K562 (cell line): ENCODE measurements around the gene LITAF. TPM values are rescaled to one million over a fixed set of nuclear protein-coding genes. Genes with fewer than 3 reads are reported as not detected.

Experiments
- CBFA2T2 ChIP-seq: fragments of 450-650 bp; conservative IDR thresholded peaks from 2 replicates; pipeline ENCODE4 v1.6.1; 2017; ENCODE audit warnings: mild to moderate bottlenecking
- CREM ChIP-seq: IDR thresholded peaks from 2 replicates; pipeline ENCODE4 v1.6.1; 2014; ENCODE audit warnings: antibody characterized with exemption, low read depth
- RAD51 ChIP-seq: fragments of 450-650 bp; IDR thresholded peaks from 2 replicates; pipeline ENCODE4 v1.7.1; 2016; ENCODE audit warnings: low read depth, mild to moderate bottlenecking, borderline replicate concordance
- SRSF9 ChIP-seq: fragments of 200-400 bp; formaldehyde crosslinking; IDR thresholded peaks from 2 replicates; pipeline ENCODE4 v1.6.1; 2017; ENCODE audit warnings: low read depth, low read length, borderline replicate concordance
- TCFL5 ChIP-seq: fragments of 250-450 bp; sonication (Bioruptor Pico); conservative IDR thresholded peaks from 2 replicates; pipeline ENCODE4 v1.6.1; 2021; ENCODE audit warnings: mild to moderate bottlenecking, moderate library complexity, matching md5 sums
- TOE1 ChIP-seq, 2 experiments: fragments of 450-650 bp in 1 of 2; sonication (generic) in 1 of 2; formaldehyde crosslinking in 1 of 2; IDR thresholded peaks; 2 replicates each; pipeline versions ENCODE4 v1.7.1 to v1.8.0; 2016 to 2022; ENCODE audit warnings: borderline replicate concordance in 2 of 2, mild to moderate bottlenecking in 2 of 2, antibody characterized with exemption in 1 of 2, inconsistent platforms in 1 of 2, low read depth in 1 of 2, missing genetic modification reagents in 1 of 2, moderate library complexity in 1 of 2
- ZNF311 ChIP-seq: fragments of 250-450 bp; sonication (Bioruptor Pico); IDR thresholded peaks from 2 replicates; pipeline ENCODE4 v1.4.0; 2020; ENCODE audit warnings: mild to moderate bottlenecking, moderate library complexity
- polyA plus RNA-seq, 8 experiments: library from polyadenylated mRNA; depleted of rRNA in 4 of 8; stranded (reverse) in 5 of 8; unstranded in 3 of 8; fragments of >200 nt; fragmentation: Nextera tagmentation in 2 of 8; fragmentation: Illumina TruSeq in 1 of 8; extraction: Ambion mirVana in 2 of 8; extraction: Trizol in 1 of 8; gene quantifications; 2 replicates each; pipeline versions ENCODE4 v1.2.1 to v1.2.3, GENCODE V29; 2011 to 2014; ENCODE audit warnings: inconsistent platforms in 1 of 8, missing spikeins in 1 of 8
- total RNA-seq, 7 experiments: library from RNA; depleted of rRNA in 6 of 7; stranded (reverse); fragments of >200 nt in 6 of 7; fragmentation: Illumina TruSeq in 2 of 7; extraction: Trizol in 2 of 7; gene quantifications; 2 replicates each; pipeline versions ENCODE4 v1.2.1 to v1.2.3, GENCODE V29; 2011 to 2021; ENCODE audit warnings: low replicate concordance in 1 of 7
- TF ChIP-seq, protein P1 (sequence below), 3 experiments: fragments of 200-800 bp in 1 of 3; fragments of 250-450 bp in 1 of 3; fragments of 450-650 bp in 1 of 3; sonication (Bioruptor Pico) in 1 of 3; sonication (Bioruptor generic) in 1 of 3; formaldehyde crosslinking in 1 of 3; IDR thresholded peaks; 2 replicates each; pipeline versions ENCODE4 v1.6.1 to v1.8.0; 2016 to 2022; ENCODE audit warnings: mild to moderate bottlenecking in 2 of 3, missing genetic modification characterization in 2 of 3, missing compliant biosample characterization in 1 of 3, moderate library complexity in 1 of 3
- TF ChIP-seq, protein P2 (sequence below): sonication (generic); formaldehyde crosslinking; IDR thresholded peaks from 2 replicates; pipeline ENCODE4 v1.9.0; 2022; ENCODE audit warnings: mild to moderate bottlenecking, missing genetic modification reagents
- TF ChIP-seq, protein P3 (sequence below), 2 experiments: fragments of 450-650 bp; IDR thresholded peaks; 2 replicates each; pipeline ENCODE4 v1.6.1; 2018; ENCODE audit warnings: mild to moderate bottlenecking in 2 of 2, low read depth in 1 of 2; ENCODE audit not compliant: partially characterized antibody in 2 of 2
- TF ChIP-seq, protein P4 (sequence below): fragments of 250-450 bp; sonication (Bioruptor Pico); IDR thresholded peaks from 2 replicates; pipeline ENCODE4 v1.8.0; 2022; ENCODE audit warnings: inconsistent platforms

Gene LITAF
- total and polyA plus RNA-seq, 9 of the 15 experiments (the other 6 are each of a cell fraction or from before 2014, with no cell fraction given), result 4.1 to 17.8 (median 11.9) TPM

DNA sequence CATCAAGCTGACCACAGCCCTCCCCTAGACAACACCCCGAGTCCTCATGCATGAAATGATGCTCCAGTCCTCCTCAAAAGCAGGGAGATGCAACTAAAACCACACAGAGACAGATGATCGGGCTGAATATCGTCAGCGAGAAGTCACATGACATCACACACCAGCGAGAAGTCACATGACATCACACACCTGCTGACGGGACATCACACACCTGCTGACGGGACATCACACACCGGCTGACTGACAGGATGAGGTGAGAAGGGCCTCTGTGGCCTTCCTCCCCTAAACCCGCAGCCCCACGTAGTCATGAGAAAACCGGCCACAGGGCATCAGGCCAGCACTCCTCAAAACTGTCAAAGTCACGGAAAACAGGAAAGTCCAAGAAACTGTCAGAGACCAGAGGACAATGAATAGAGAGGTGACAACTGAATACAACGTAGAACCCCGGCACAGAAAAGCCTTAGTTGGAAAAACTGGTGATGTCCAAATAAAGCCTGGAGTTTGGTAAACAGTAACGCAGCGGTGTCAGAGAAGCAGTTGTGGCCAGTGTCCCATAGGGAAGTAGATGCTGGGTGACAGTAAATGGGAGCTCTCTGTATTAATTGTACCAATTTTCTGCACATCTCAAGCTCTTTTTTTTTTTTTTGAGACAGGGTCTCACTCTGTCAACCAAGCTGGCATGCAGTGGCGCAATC, 14.3 kb downstream of the LITAF start (continued):
- TF ChIP-seq, protein P1, sequence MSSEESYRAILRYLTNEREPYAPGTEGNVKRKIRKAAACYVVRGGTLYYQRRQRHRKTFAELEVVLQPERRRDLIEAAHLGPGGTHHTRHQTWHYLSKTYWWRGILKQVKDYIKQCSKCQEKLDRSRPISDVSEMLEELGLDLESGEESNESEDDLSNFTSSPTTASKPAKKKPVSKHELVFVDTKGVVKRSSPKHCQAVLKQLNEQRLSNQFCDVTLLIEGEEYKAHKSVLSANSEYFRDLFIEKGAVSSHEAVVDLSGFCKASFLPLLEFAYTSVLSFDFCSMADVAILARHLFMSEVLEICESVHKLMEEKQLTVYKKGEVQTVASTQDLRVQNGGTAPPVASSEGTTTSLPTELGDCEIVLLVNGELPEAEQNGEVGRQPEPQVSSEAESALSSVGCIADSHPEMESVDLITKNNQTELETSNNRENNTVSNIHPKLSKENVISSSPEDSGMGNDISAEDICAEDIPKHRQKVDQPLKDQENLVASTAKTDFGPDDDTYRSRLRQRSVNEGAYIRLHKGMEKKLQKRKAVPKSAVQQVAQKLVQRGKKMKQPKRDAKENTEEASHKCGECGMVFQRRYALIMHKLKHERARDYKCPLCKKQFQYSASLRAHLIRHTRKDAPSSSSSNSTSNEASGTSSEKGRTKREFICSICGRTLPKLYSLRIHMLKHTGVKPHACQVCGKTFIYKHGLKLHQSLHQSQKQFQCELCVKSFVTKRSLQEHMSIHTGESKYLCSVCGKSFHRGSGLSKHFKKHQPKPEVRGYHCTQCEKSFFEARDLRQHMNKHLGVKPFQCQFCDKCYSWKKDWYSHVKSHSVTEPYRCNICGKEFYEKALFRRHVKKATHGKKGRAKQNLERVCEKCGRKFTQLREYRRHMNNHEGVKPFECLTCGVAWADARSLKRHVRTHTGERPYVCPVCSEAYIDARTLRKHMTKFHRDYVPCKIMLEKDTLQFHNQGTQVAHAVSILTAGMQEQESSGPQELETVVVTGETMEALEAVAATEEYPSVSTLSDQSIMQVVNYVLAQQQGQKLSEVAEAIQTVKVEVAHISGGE (CRISPR knock-in tag; IDR thresholded peaks at IDR 0.05), result no peak
- TF ChIP-seq CBFA2T2 (peak; percentile 28; the same call in 1 of the 2 replicates), CREM (peak; percentile 41; the same call in 1 of the 2 replicates), TOE1 (IDR thresholded peaks at IDR 0.05; ENCODE audit: borderline replicate concordance) (peak; percentile 73; the same call in 1 of the 2 replicates), TOE1 (CRISPR knock-in tag; IDR thresholded peaks at IDR 0.05; ENCODE audit: borderline replicate concordance, low read depth) (no peak), SRSF9 (no peak), RAD51 (peak; percentile 73), TCFL5 (CRISPR knock-in tag) (no peak), ZNF311 (CRISPR knock-in tag) (no peak)
- TF ChIP-seq, protein P2, sequence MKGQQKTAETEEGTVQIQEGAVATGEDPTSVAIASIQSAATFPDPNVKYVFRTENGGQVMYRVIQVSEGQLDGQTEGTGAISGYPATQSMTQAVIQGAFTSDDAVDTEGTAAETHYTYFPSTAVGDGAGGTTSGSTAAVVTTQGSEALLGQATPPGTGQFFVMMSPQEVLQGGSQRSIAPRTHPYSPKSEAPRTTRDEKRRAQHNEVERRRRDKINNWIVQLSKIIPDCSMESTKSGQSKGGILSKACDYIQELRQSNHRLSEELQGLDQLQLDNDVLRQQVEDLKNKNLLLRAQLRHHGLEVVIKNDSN, result peak; percentile 71
- TF ChIP-seq, protein P3, sequence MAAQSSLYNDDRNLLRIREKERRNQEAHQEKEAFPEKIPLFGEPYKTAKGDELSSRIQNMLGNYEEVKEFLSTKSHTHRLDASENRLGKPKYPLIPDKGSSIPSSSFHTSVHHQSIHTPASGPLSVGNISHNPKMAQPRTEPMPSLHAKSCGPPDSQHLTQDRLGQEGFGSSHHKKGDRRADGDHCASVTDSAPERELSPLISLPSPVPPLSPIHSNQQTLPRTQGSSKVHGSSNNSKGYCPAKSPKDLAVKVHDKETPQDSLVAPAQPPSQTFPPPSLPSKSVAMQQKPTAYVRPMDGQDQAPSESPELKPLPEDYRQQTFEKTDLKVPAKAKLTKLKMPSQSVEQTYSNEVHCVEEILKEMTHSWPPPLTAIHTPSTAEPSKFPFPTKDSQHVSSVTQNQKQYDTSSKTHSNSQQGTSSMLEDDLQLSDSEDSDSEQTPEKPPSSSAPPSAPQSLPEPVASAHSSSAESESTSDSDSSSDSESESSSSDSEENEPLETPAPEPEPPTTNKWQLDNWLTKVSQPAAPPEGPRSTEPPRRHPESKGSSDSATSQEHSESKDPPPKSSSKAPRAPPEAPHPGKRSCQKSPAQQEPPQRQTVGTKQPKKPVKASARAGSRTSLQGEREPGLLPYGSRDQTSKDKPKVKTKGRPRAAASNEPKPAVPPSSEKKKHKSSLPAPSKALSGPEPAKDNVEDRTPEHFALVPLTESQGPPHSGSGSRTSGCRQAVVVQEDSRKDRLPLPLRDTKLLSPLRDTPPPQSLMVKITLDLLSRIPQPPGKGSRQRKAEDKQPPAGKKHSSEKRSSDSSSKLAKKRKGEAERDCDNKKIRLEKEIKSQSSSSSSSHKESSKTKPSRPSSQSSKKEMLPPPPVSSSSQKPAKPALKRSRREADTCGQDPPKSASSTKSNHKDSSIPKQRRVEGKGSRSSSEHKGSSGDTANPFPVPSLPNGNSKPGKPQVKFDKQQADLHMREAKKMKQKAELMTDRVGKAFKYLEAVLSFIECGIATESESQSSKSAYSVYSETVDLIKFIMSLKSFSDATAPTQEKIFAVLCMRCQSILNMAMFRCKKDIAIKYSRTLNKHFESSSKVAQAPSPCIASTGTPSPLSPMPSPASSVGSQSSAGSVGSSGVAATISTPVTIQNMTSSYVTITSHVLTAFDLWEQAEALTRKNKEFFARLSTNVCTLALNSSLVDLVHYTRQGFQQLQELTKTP (IDR thresholded peaks at IDR 0.05; ENCODE audit: low read depth in 1 of 2, partially characterized antibody in 2 of 2), result no peak
- TF ChIP-seq, protein P4, sequence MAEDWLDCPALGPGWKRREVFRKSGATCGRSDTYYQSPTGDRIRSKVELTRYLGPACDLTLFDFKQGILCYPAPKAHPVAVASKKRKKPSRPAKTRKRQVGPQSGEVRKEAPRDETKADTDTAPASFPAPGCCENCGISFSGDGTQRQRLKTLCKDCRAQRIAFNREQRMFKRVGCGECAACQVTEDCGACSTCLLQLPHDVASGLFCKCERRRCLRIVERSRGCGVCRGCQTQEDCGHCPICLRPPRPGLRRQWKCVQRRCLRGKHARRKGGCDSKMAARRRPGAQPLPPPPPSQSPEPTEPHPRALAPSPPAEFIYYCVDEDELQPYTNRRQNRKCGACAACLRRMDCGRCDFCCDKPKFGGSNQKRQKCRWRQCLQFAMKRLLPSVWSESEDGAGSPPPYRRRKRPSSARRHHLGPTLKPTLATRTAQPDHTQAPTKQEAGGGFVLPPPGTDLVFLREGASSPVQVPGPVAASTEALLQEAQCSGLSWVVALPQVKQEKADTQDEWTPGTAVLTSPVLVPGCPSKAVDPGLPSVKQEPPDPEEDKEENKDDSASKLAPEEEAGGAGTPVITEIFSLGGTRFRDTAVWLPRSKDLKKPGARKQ (CRISPR knock-in tag), result no peak
